Neural progenitor cell (in vitro differentiated cells): ENCODE measurements around the gene MAGI2.

Source experiments
- CTCF ChIP-seq: fragments of 200-600 bp; sonication (generic); IDR thresholded peaks from 2 replicates; pipeline ENCODE4 v1.5.1; 2017; ENCODE audit warnings: antibody characterized with exemption, mild to moderate bottlenecking
- EZH2 ChIP-seq: fragments of 200-600 bp; sonication (generic); IDR thresholded peaks from 2 replicates; pipeline ENCODE4 v1.6.1; 2017; ENCODE audit warnings: antibody characterized with exemption, mild to moderate bottlenecking, moderate library complexity
- EZH2phosphoT487 ChIP-seq: fragments of 200-600 bp; sonication (generic); IDR thresholded peaks from 2 replicates; pipeline ENCODE4 v1.6.1; 2017; ENCODE audit warnings: antibody characterized with exemption

- TF ChIP-seq EZH2, result no peak
- TF ChIP-seq CTCF, result no peak
- TF ChIP-seq EZH2phosphoT487, result no peak
Observed at GRCh38 chr7:79459381-79459780, 5.9 kb upstream of the MAGI2 start.
